Measurements from ENCODE around the gene RINL. TPM values are rescaled to one million over a fixed set of nuclear protein-coding genes. Genes with fewer than 3 reads are reported as not detected.

RINL gene
- total RNA-seq, 1 donor: 1.3 TPM

GRCh38 chr19:38912600-38913514, 34.8 kb upstream of the RINL start:
- no peak for TF ChIP-seq CTCF (IDR thresholded peaks at IDR 0.05; ENCODE audit: insufficient read depth, low read depth, low read length)
- DNase-seq (ENCODE audit: low read depth): peak; percentile 14
- no peak overlapping the region for H3K4me3 ChIP-seq (ENCODE audit: low read depth, low read length)

GRCh38 chr19:38911388-38912001, 33.4 kb upstream of the RINL start:
- DNase-seq (ENCODE audit: low read depth): no peak
- no peak overlapping the region for H3K4me3 ChIP-seq (ENCODE audit: low read depth, low read length)
- no peak for TF ChIP-seq CTCF (IDR thresholded peaks at IDR 0.05; ENCODE audit: insufficient read depth, low read depth, low read length)

- no peak overlapping the region for H3K4me3 ChIP-seq (ENCODE audit: low read depth, low read length)
- no peak for TF ChIP-seq CTCF (IDR thresholded peaks at IDR 0.05; ENCODE audit: insufficient read depth, low read depth, low read length)
- no peak for DNase-seq (ENCODE audit: low read depth)
These were observed 32.4 kb upstream of the RINL start for GRCh38 chr19:38910488-38910887.

GRCh38 chr19:38908911-38909310, 30.8 kb upstream of the RINL start:
- DNase-seq (ENCODE audit: low read depth): no peak
- no peak overlapping the region for H3K4me3 ChIP-seq (ENCODE audit: low read depth, low read length)
- no peak for TF ChIP-seq CTCF (IDR thresholded peaks at IDR 0.05; ENCODE audit: insufficient read depth, low read depth, low read length)

- no peak for DNase-seq (ENCODE audit: low read depth)
- H3K4me3 ChIP-seq (ENCODE audit: low read depth, low read length): no peak overlapping the region
- TF ChIP-seq CTCF (IDR thresholded peaks at IDR 0.05; ENCODE audit: insufficient read depth, low read depth, low read length): no peak
These were observed 29.6 kb upstream of the RINL start for GRCh38 chr19:38907670-38908069.

GRCh38 chr19:38907227-38907626, 29.2 kb upstream of the RINL start:
- TF ChIP-seq CTCF (IDR thresholded peaks at IDR 0.05; ENCODE audit: insufficient read depth, low read depth, low read length): no peak
- DNase-seq (ENCODE audit: low read depth): no peak
- H3K4me3 ChIP-seq (ENCODE audit: low read depth, low read length): no peak overlapping the region

All from fibroblast of villous mesenchyme (primary cell).